ENCODE measurements around the gene BMP5.

The BMP5 gene

GRCh38 chr6:55773620-55774216 lies 101.7 kb downstream of the BMP5 start:
- no peak overlapping the region for H3K27ac ChIP-seq (ENCODE audit: low read length)
- H4K20me1 ChIP-seq (ENCODE audit: insufficient read depth, low read length), result no peaks in the 10 kb centered on the region
- H3K4me2 ChIP-seq (ENCODE audit: low read length), result no peak overlapping the region
- peaks cover 9% of the 10 kb centered on the region; the same call in 1 of the 2 replicates for H3K27me3 ChIP-seq (ENCODE audit: low read depth, low read length)
- peaks cover 5% of the 10 kb centered on the region for H3K4me1 ChIP-seq (ENCODE audit: low read length)
- no peak for TF ChIP-seq EZH2phosphoT487 (IDR thresholded peaks at IDR 0.05; ENCODE audit: low read depth)
- TF ChIP-seq, protein P1, sequence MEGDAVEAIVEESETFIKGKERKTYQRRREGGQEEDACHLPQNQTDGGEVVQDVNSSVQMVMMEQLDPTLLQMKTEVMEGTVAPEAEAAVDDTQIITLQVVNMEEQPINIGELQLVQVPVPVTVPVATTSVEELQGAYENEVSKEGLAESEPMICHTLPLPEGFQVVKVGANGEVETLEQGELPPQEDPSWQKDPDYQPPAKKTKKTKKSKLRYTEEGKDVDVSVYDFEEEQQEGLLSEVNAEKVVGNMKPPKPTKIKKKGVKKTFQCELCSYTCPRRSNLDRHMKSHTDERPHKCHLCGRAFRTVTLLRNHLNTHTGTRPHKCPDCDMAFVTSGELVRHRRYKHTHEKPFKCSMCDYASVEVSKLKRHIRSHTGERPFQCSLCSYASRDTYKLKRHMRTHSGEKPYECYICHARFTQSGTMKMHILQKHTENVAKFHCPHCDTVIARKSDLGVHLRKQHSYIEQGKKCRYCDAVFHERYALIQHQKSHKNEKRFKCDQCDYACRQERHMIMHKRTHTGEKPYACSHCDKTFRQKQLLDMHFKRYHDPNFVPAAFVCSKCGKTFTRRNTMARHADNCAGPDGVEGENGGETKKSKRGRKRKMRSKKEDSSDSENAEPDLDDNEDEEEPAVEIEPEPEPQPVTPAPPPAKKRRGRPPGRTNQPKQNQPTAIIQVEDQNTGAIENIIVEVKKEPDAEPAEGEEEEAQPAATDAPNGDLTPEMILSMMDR (IDR thresholded peaks at IDR 0.05; ENCODE audit: low read depth, low read length), result no peak
- H3K9me3 ChIP-seq (ENCODE audit: insufficient read depth, low read length), result no peaks in the 10 kb centered on the region
- H3K9ac ChIP-seq (ENCODE audit: low read length), result no peak overlapping the region
- H3K79me2 ChIP-seq (ENCODE audit: low read length), result no peaks in the 10 kb centered on the region
- H2AFZ ChIP-seq (ENCODE audit: low read depth, low read length), result no peak overlapping the region
- H3K36me3 ChIP-seq (replicated peaks; ENCODE audit: low read depth, low read length), result no peaks in the 10 kb centered on the region
- H3K4me3 ChIP-seq (ENCODE audit: low read length), result no peak overlapping the region

DNA sequence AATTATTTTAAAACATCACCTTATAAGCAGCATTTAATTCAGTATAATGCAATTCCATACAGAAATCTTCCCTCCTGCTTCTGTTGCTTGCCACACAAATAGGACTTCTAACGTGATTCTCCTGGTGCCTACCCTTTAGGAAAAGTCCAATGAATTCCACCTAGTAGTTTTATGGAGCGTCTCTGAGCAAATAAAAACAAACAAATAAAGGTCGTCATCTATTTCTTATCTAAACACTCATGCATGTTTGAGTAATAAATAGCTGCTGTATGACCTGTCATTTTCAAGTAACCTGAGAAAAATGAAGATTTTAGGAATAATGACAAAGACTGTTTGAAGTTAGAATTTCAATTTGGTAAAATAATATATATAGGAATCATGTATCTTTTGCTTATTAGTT lies 102.7 kb downstream of the BMP5 start:
- Histone ChIP-seq H3K27me3 (ENCODE audit: low read depth, low read length) (peaks cover 4% of the 10 kb centered on the region; the same call in 1 of the 2 replicates), H3K9me3 (ENCODE audit: insufficient read depth, low read length) (no peaks in the 10 kb centered on the region), H3K79me2 (ENCODE audit: low read length) (no peaks in the 10 kb centered on the region), H3K4me3 (ENCODE audit: low read length) (no peak overlapping the region), H3K4me1 (ENCODE audit: low read length) (no peaks in the 10 kb centered on the region), H3K4me2 (ENCODE audit: low read length) (no peak overlapping the region), H4K20me1 (ENCODE audit: insufficient read depth, low read length) (no peaks in the 10 kb centered on the region), H3K9ac (ENCODE audit: low read length) (no peak overlapping the region), H3K36me3 (replicated peaks; ENCODE audit: low read depth, low read length) (no peaks in the 10 kb centered on the region), H2AFZ (ENCODE audit: low read depth, low read length) (no peak overlapping the region), H3K27ac (ENCODE audit: low read length) (no peak overlapping the region)
- TF ChIP-seq, protein P1 (IDR thresholded peaks at IDR 0.05; ENCODE audit: low read depth, low read length), result no peak
- no peak for TF ChIP-seq EZH2phosphoT487 (IDR thresholded peaks at IDR 0.05; ENCODE audit: low read depth)

DNA sequence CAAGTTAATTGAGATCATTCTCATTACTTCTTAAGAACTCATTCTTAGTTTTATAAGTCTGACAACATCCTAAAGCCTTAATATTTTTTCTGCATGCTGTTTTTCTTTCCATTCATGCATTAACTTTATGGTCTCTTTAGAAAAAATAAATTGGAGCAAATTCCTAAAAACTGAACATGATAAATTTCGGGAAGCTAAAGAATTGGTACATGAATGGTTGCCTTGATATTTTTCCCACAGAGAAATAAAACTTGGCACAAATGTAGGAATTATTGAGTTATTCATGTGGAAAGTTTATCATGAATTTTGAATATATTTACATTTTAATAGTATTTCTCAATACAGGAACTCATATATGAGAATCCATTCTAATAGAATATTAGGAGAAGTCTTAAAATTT lies 115.9 kb downstream of the BMP5 start:
- Histone ChIP-seq H3K27ac (ENCODE audit: low read length) (no peak overlapping the region), H3K9ac (ENCODE audit: low read length) (no peak overlapping the region), H3K27me3 (ENCODE audit: low read depth, low read length) (no peaks in the 10 kb centered on the region), H3K36me3 (replicated peaks; ENCODE audit: low read depth, low read length) (no peaks in the 10 kb centered on the region), H3K4me2 (ENCODE audit: low read length) (no peak overlapping the region), H3K4me3 (ENCODE audit: low read length) (no peak overlapping the region), H3K79me2 (ENCODE audit: low read length) (no peaks in the 10 kb centered on the region), H3K9me3 (ENCODE audit: insufficient read depth, low read length) (no peaks in the 10 kb centered on the region), H2AFZ (ENCODE audit: low read depth, low read length) (no peak overlapping the region), H3K4me1 (ENCODE audit: low read length) (peaks cover 13% of the 10 kb centered on the region), H4K20me1 (ENCODE audit: insufficient read depth, low read length) (no peaks in the 10 kb centered on the region)
- TF ChIP-seq, protein P1 (IDR thresholded peaks at IDR 0.05; ENCODE audit: low read depth, low read length), result no peak

GRCh38 chr6:55758156-55758937 lies 117.0 kb downstream of the BMP5 start:
- H3K27ac ChIP-seq (ENCODE audit: low read length), result no peak overlapping the region
- no peak overlapping the region for H3K9ac ChIP-seq (ENCODE audit: low read length)
- no peak overlapping the region for H3K4me3 ChIP-seq (ENCODE audit: low read length)
- no peak overlapping the region for H2AFZ ChIP-seq (ENCODE audit: low read depth, low read length)
- peaks cover 13% of the 10 kb centered on the region for H3K4me1 ChIP-seq (ENCODE audit: low read length)
- no peak overlapping the region for H3K4me2 ChIP-seq (ENCODE audit: low read length)
- no peaks in the 10 kb centered on the region for H3K9me3 ChIP-seq (ENCODE audit: insufficient read depth, low read length)
- H3K79me2 ChIP-seq (ENCODE audit: low read length), result no peaks in the 10 kb centered on the region
- TF ChIP-seq, protein P1 (IDR thresholded peaks at IDR 0.05; ENCODE audit: low read depth, low read length), result no peak
- TF ChIP-seq EZH2phosphoT487 (IDR thresholded peaks at IDR 0.05; ENCODE audit: low read depth), result no peak
- no peaks in the 10 kb centered on the region for H4K20me1 ChIP-seq (ENCODE audit: insufficient read depth, low read length)
- no peaks in the 10 kb centered on the region for H3K27me3 ChIP-seq (ENCODE audit: low read depth, low read length)
- no peaks in the 10 kb centered on the region for H3K36me3 ChIP-seq (replicated peaks; ENCODE audit: low read depth, low read length)
